GM18907 (cell line): ENCODE measurements around the gene FLNA.
"Not testable (repeated sequence)": the region's sequence is repeated elsewhere in the genome, so short reads cannot be mapped to it uniquely, and the experiment has no call there.

ENCODE experiments used
- ATAC-seq: cut with Tn5 transposase; IDR thresholded peaks from one replicate; pipeline ENCODE4 v1.9.1; 2021; ENCODE audit warnings: mild to moderate bottlenecking, moderate library complexity; ENCODE audit not compliant: unreplicated experiment

The FLNA gene

GRCh38 chrX:154359362-154360154 lies 14.9 kb downstream of the FLNA start:
- no peak for ATAC-seq

GRCh38 chrX:154358829-154359228 lies 15.6 kb downstream of the FLNA start:
- no peak for ATAC-seq

GRCh38 chrX:154358011-154358410 lies 16.4 kb downstream of the FLNA start:
- ATAC-seq = no peak

GRCh38 chrX:154357205-154357604 lies 17.2 kb downstream of the FLNA start:
- no peak for ATAC-seq

GRCh38 chrX:154356596-154356995 lies 17.8 kb downstream of the FLNA start:
- ATAC-seq = no peak

GRCh38 chrX:154355776-154356140 lies 18.7 kb downstream of the FLNA start:
- no peak for ATAC-seq

GRCh38 chrX:154355094-154355775 lies 19.2 kb downstream of the FLNA start:
- no peak for ATAC-seq

- ATAC-seq = no peak
Observed at GRCh38 chrX:154354516-154354915, 19.9 kb downstream of the FLNA start.

- ATAC-seq = no peak
Observed at GRCh38 chrX:154354013-154354412, 20.4 kb downstream of the FLNA start.

- no peak for ATAC-seq
Observed at GRCh38 chrX:154353172-154353843, 21.1 kb downstream of the FLNA start.

GRCh38 chrX:154352466-154352865 lies 22.0 kb downstream of the FLNA start:
- no peak for ATAC-seq

GRCh38 chrX:154352012-154352401 lies 22.4 kb downstream of the FLNA start:
- no peak for ATAC-seq

GRCh38 chrX:154351183-154352011 lies 23.0 kb downstream of the FLNA start:
- no peak for ATAC-seq

GRCh38 chrX:154350429-154351182 lies 23.8 kb downstream of the FLNA start:
- no peak for ATAC-seq

- ATAC-seq = no peak
Observed at GRCh38 chrX:154349979-154350378, 24.5 kb downstream of the FLNA start.

GRCh38 chrX:154349359-154349935 lies 25.0 kb downstream of the FLNA start:
- ATAC-seq = no peak

GRCh38 chrX:154348646-154349358 lies 25.6 kb downstream of the FLNA start:
- no peak for ATAC-seq

GRCh38 chrX:154348114-154348531 lies 26.3 kb downstream of the FLNA start:
- no peak for ATAC-seq

GRCh38 chrX:154343620-154344019 lies 30.8 kb downstream of the FLNA start:
- ATAC-seq = not testable (repeated sequence)
